Measurements from ENCODE around the gene ENPEP. TPM values are rescaled to one million over a fixed set of nuclear protein-coding genes. Genes with fewer than 3 reads are reported as not detected.

ENPEP gene
- total RNA-seq, 1 experiment from 2014 or later = 5.6 TPM

GRCh38 chr4:110442309-110442708 lies 33.6 kb upstream of the ENPEP start:
- no peaks in the 10 kb centered on the region for H3K27me3 ChIP-seq (replicated peaks; ENCODE audit: control insufficient read depth, insufficient read depth, low read length)
- H3K4me3 ChIP-seq (ENCODE audit: low read depth, low read length) = no peak overlapping the region
- Mint-ChIP-seq H3K9me3 (ENCODE audit: unreplicated experiment) (no peaks in the 10 kb centered on the region), H3K4me3 (ENCODE audit: unreplicated experiment) (no peak overlapping the region), H3K36me3 (ENCODE audit: insufficient read depth, unreplicated experiment) (no peaks in the 10 kb centered on the region), H3K27me3 (ENCODE audit: insufficient read depth, unreplicated experiment) (no peaks in the 10 kb centered on the region), H3K27ac (ENCODE audit: unreplicated experiment) (no peak overlapping the region), H3K4me1 (ENCODE audit: low read depth, unreplicated experiment) (no peaks in the 10 kb centered on the region)
- TF ChIP-seq, protein P1, sequence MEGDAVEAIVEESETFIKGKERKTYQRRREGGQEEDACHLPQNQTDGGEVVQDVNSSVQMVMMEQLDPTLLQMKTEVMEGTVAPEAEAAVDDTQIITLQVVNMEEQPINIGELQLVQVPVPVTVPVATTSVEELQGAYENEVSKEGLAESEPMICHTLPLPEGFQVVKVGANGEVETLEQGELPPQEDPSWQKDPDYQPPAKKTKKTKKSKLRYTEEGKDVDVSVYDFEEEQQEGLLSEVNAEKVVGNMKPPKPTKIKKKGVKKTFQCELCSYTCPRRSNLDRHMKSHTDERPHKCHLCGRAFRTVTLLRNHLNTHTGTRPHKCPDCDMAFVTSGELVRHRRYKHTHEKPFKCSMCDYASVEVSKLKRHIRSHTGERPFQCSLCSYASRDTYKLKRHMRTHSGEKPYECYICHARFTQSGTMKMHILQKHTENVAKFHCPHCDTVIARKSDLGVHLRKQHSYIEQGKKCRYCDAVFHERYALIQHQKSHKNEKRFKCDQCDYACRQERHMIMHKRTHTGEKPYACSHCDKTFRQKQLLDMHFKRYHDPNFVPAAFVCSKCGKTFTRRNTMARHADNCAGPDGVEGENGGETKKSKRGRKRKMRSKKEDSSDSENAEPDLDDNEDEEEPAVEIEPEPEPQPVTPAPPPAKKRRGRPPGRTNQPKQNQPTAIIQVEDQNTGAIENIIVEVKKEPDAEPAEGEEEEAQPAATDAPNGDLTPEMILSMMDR (IDR thresholded peaks at IDR 0.05; ENCODE audit: insufficient read depth in 1 of 2, low read depth in 1 of 2, low read length in 1 of 2, severe bottlenecking in 1 of 2, unreplicated experiment in 1 of 2) = no peak
- ChIA-PET CTCF (no interaction called here), POLR2A (no interaction called here)
- H3K9me3 ChIP-seq = no peaks in the 10 kb centered on the region
- no peak for DNase-seq
- intact Hi-C loops (cut with micrococcal nuclease; ENCODE audit: unreplicated experiment) = loop anchor here (2.0 kb wide), 1 partner anchor 68 kb away; no protein-coding TSS in a partner anchor
- no TSS peak for BruUV-seq (replicated peaks)
- H3K36me3 ChIP-seq (ENCODE audit: control insufficient read depth, insufficient read depth, low read length) = no peaks in the 10 kb centered on the region
- no peaks in the 10 kb centered on the region for H3K4me1 ChIP-seq

GRCh38 chr4:110442788-110443187 lies 33.2 kb upstream of the ENPEP start:
- BruUV-seq (replicated peaks) = no TSS peak
- H3K27ac Mint-ChIP-seq (ENCODE audit: unreplicated experiment) = no peak overlapping the region
- Histone ChIP-seq H3K9me3 (no peaks in the 10 kb centered on the region), H3K4me1 (no peaks in the 10 kb centered on the region), H3K4me3 (ENCODE audit: low read depth, low read length) (no peak overlapping the region), H3K27me3 (replicated peaks; ENCODE audit: control insufficient read depth, insufficient read depth, low read length) (no peaks in the 10 kb centered on the region), H3K36me3 (ENCODE audit: control insufficient read depth, insufficient read depth, low read length) (no peaks in the 10 kb centered on the region)
- ChIA-PET CTCF (no interaction called here), POLR2A (no interaction called here)
- intact Hi-C loops (cut with micrococcal nuclease; ENCODE audit: unreplicated experiment) = loop anchor here (2.0 kb wide), 1 partner anchor 68 kb away; no protein-coding TSS in a partner anchor
- no peaks in the 10 kb centered on the region for H3K27me3 Mint-ChIP-seq (ENCODE audit: insufficient read depth, unreplicated experiment)
- TF ChIP-seq, protein P1 (IDR thresholded peaks at IDR 0.05; ENCODE audit: insufficient read depth in 1 of 2, low read depth in 1 of 2, low read length in 1 of 2, severe bottlenecking in 1 of 2, unreplicated experiment in 1 of 2) = no peak
- no peaks in the 10 kb centered on the region for H3K4me1 Mint-ChIP-seq (ENCODE audit: low read depth, unreplicated experiment)
- no peak for DNase-seq
- no peaks in the 10 kb centered on the region for H3K9me3 Mint-ChIP-seq (ENCODE audit: unreplicated experiment)
- no peak overlapping the region for H3K4me3 Mint-ChIP-seq (ENCODE audit: unreplicated experiment)
- no peaks in the 10 kb centered on the region for H3K36me3 Mint-ChIP-seq (ENCODE audit: insufficient read depth, unreplicated experiment)

GRCh38 chr4:110449947-110450346 lies 26.0 kb upstream of the ENPEP start:
- POLR2A ChIA-PET = no interaction called here
- H3K4me1 Mint-ChIP-seq (ENCODE audit: low read depth, unreplicated experiment) = no peaks in the 10 kb centered on the region
- TF ChIP-seq, protein P1 (IDR thresholded peaks at IDR 0.05; ENCODE audit: insufficient read depth in 1 of 2, low read depth in 1 of 2, low read length in 1 of 2, severe bottlenecking in 1 of 2, unreplicated experiment in 1 of 2) = no peak
- no peaks in the 10 kb centered on the region for H3K36me3 Mint-ChIP-seq (ENCODE audit: insufficient read depth, unreplicated experiment)
- intact Hi-C loops (cut with micrococcal nuclease; ENCODE audit: unreplicated experiment) = no loop called here
- H3K27me3 ChIP-seq (replicated peaks; ENCODE audit: control insufficient read depth, insufficient read depth, low read length) = no peaks in the 10 kb centered on the region
- CTCF ChIA-PET = no interaction called here
- no peak overlapping the region for H3K4me3 ChIP-seq (ENCODE audit: low read depth, low read length)
- no peak for DNase-seq
- no peaks in the 10 kb centered on the region for H3K36me3 ChIP-seq (ENCODE audit: control insufficient read depth, insufficient read depth, low read length)
- BruUV-seq (replicated peaks) = no TSS peak
- H3K4me3 Mint-ChIP-seq (ENCODE audit: unreplicated experiment) = no peak overlapping the region
- no peaks in the 10 kb centered on the region for H3K4me1 ChIP-seq
- no peaks in the 10 kb centered on the region for H3K9me3 Mint-ChIP-seq (ENCODE audit: unreplicated experiment)
- H3K27me3 Mint-ChIP-seq (ENCODE audit: insufficient read depth, unreplicated experiment) = no peaks in the 10 kb centered on the region
- H3K27ac Mint-ChIP-seq (ENCODE audit: unreplicated experiment) = no peak overlapping the region
- no peaks in the 10 kb centered on the region for H3K9me3 ChIP-seq
